ENCODE results near the gene DNM3.

Gene DNM3

DNA sequence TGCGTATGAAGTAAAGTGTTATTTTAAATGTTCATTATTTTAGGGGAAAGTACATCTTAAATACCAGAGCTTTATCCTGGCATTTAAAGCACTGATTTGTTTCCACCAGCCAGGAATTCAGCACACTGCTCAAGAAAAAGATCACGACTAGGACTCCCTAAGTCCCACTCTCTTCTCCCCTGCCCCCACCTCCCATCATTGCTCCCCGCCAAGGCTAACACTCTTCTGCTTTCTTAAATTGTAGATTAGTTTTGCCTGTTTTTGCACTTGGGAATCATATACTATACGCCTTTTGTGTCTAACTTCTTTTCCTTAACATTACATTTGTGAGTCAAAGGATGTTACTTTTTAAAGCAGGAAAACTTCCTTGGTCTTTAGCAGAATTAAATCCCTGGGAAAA is 541.7 kb downstream of the DNM3 start:
- no peak for DNase-seq

DNA sequence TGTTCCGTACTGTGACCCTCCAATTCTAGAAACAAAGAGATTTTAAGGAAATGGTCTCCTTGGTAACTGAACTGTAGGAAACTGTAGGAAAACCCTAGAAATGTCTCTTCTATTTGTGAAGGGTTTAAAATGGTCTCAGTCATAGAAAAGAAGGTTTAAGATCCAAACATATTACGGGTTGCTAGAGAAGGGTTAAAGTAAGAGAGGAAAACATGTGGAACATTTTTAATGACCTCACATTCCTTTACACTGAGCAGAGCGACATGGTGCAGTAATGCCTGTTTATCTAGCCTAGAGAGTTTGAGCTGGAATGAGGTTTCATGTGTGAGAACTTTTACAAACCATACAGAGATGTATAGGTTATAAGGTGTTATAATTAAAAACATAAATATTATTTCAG is 542.2 kb downstream of the DNM3 start:
- DNase-seq, result no peak

DNA sequence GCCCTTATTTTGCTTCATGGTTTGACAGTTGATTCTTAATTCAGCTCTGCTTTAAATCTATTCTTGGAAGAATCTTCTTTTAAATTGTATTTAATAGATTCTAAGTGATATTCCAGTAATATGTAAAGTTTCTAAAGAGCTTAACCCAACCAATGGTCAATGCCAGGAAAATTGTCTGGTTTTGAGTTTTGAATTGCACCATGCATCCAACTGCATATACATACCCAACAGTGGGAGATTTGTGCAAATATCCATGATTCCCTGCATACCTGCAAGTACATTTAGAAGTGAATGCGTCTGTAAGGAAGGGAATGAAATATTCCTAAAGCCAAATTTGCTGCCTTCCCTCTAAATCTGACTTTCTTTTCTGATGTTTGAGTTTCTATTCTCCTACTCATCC is 543.4 kb downstream of the DNM3 start:
- DNase-seq, result no peak

DNA sequence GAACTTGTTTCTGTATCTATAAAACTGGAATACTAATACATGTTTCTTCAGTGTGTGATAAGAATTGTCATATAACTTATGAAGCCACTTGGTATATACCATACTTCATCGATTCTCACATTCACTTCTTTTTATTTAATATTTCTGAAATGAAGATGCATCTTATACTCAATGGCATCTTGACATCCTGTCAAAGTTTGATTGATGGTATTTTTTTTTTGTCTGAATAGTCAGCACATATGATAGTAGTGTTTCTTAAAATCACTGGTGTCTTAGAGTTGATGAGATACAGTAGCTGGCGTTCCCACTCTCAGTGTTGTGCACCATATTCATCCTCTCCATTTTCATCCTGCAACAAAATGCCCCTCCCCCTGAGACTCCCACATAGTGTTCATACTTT is 544.7 kb downstream of the DNM3 start:
- no peak for DNase-seq

DNA sequence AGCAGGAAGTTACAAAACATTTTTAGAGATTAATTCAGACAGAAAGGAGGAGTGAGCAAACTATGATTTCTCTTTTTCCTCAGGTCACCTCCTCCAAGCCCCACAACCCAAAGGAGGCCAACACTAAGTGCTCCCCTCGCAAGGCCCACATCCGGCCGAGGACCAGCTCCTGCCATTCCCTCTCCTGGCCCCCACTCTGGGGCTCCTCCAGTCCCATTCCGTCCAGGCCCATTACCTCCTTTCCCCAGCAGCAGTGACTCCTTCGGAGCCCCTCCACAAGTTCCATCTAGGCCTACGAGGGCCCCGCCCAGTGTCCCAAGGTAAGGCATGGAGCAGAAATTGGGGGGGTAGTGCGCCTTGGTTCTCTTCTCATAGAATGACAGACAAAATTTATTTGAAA is 547.2 kb downstream of the DNM3 start:
- DNase-seq, result no peak

DNA sequence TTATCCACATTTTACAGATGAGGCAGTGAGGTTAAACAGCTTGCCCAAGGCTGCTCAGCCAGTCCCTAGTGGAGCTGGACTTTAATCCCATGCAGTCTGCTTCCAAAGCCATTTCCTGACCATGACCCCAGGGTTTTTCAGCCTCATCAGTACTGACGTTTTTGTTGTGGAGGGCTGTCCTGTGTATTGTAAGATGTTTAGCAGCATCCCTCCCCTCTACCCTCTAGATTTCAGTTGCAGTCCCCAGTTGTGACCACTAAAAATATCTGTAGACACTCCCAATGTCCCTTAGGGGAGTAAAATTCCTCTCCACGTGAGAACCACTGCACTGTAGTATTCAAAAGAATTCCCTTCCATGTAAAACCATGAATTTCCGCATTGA is 549.0 kb downstream of the DNM3 start:
- DNase-seq, result no peak

DNA sequence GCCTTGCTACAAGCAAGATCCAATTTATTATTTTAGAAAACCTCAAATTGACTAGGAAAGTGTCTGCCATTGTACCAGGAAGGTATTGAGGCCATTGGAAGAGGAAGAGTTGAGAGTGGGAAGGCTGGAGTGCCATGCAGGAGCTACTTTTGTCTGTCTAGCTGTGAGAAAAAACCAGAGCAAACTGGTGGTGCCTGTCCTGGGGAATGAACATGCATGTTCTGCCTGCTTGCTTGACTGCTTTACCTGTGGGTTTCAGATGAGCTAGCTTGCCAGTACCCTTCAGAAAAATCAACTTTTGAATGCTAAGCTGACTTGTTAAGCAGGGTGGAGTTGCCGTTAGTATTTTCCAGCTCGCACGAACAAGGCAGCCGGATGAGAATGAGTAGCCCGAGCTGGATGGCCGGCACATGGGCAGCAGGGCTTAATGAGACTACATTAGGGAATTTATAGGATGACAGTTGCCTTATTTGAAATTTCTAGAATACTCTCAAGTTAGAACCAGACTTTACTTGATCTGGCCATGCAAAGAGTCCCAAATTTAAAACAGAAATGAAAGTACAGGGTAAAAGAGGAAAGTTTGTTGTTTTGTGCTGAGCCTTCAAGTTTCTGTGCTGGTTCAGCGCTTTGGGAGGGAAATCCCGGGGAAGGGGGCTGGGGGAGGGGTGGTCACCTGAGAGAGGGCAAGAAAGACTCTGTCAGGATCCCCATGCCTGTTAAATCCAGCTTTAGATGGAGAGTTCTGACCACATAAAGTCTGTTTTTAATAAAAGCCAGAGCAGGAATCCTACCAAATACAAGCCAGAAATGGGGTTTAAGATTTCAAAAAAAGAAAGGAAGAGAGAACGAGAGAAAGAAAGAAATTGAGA is 549.6 kb downstream of the DNM3 start:
- no peak for DNase-seq

DNA sequence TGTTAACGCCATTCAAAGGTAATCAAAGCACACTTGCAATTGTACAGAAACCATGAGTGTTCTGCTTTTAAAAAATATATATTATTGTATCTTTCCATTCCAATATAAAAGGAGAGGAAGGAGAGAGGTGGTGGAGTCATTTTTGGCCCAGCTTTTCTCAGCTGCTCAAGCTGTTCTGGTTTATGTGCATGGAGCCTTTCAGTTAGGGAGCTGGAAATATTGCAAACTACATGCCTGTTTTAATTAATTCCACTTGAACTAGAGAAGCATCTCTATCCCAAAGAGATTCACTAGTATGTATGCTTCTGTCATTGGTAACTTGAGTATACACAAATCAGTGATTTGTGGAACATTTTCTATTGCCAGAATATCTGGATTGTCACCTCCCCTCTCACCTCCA is 550.7 kb downstream of the DNM3 start:
- DNase-seq, result no peak

DNA sequence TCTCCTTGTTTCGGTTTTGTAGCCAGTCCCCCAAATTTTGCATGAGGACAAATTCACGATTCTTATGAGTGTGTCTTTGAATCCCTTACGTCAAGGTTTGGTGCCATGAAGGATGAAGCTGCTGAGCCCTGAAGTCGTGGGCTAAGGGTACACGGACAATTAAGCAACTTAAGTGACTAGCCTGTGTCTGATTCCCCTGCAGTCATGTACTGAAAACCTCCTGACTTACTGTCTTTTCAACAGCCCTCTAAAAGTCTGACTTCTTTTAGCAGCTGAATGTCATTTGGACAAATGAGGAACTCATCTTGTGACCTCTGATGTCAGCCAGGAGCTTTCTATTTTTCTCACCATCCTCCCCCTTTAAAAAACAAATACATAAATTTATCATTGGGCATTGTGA is 552.1 kb downstream of the DNM3 start:
- DNase-seq, result no peak

DNA sequence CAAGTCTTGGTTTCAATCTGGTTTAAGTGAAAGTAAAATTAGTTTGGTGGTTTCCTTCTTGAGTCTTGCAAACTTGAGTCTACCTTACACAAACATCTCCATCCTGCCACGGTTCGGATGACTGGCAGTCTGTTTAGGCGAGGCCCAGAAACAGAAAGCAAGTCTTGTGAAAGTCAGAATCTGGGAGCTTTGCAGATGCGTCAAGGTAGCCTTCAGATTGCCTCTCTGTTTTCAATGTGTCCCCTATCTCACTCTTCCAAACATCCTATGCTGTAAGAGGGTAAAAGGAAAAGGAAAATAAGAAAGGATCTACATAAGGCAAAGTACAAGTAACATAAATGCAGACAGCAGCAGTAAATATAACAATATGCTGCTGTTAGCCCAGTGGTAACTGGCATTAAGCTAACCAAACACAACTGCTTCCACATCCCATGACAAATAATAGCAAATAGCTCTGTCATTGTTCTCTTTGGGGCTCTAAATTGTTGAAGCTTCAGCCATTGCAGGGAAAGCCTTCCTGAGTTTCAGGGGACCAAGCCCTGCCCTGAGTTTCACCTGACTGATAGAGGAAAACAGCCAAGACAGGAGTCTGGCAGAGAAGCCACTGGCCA is 552.9 kb downstream of the DNM3 start:
- no peak for DNase-seq

DNA sequence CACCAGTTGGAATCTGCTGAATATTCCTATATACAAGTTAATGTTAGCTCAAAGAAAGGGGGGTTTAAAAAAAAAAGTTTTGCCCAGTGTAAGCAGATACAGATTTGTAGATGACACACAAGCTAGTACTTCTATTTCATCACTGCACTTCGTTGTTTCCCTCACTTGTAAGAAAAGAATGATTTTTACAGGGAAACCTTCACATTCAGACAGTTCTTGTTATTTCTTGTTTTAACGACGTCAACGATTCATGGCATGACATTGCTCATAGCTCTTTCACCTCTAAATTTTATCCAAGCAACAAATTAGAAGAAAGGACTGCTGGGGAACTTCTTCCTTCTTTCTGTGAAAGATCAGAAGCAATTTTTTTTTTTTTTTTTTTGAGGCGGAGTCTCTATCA is 553.5 kb downstream of the DNM3 start:
- DNase-seq, result no peak

DNA sequence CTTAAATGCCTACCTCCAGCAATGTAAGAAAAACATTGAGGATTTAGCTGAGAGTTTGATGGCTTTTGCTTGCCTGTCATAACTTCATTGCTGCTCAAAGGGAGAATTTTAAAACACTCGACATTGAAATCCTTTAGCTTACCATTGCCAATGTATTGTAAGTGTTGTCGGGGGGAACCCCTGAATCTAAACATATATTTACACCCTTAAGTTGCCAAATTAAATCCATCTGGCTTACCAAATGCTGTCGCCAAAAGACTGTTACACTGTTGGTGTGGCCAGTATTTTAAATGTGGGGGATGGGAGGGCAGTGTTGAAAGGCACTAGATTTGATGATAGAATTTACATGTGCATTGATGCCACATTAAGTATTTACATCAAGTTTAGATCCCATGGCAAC is 554.3 kb downstream of the DNM3 start:
- no peak for DNase-seq

DNA sequence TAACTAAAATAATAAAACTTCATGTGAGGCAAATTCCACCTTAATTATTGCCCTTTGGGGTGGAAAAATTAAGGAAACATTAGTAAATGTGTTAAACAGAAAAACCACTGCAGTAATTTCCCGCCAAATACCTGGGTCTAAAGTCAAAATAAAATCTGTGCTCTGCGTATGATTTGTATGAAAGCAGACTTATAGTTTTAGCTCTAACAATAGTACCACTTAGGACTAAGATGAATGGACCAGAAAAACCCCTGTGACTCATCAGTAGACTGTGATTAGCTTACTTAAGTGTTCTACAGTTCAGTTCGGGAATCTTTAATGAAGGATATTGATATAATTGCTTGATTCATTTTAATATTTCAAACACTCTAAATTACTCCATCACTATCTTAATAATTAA is 555.9 kb downstream of the DNM3 start:
- no peak for DNase-seq

DNA sequence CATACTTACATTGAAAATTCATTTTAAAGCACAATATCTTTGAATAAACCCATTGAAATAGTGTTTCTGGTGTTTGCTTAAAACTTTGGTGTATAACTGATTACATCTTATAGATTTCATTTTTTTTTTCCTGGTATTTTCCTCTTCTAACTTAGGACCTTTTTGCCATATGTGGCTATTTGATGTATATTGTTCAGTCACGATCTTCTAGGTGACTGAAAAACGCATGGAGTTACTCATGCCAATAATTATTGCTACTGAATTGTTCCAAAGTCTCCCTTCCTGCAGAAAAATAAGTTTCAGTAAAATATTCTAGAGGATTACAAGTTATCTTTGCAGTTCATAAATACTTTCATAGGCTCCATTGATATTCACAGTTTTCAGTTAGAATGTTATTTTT is 556.3 kb downstream of the DNM3 start:
- DNase-seq, result no peak

DNA sequence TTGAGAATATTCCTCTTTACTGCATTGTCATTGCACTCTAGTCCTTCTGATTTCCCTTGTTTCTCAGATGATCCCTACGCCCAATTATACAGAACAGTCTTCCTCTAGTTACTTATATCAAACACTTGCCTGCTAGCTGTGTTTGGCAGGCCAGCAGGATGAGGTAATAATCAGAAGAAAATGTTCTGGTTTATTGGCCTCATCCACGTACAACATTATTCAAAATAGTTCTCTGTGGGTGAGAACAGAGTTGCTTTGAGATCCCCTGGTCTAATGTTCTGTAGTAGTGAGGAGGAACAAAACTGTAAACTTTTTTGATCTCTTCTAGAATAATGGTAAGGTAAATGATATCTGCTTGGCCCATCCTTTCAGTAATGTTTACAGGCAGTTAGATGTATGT is 556.9 kb downstream of the DNM3 start:
- no peak for DNase-seq

DNA sequence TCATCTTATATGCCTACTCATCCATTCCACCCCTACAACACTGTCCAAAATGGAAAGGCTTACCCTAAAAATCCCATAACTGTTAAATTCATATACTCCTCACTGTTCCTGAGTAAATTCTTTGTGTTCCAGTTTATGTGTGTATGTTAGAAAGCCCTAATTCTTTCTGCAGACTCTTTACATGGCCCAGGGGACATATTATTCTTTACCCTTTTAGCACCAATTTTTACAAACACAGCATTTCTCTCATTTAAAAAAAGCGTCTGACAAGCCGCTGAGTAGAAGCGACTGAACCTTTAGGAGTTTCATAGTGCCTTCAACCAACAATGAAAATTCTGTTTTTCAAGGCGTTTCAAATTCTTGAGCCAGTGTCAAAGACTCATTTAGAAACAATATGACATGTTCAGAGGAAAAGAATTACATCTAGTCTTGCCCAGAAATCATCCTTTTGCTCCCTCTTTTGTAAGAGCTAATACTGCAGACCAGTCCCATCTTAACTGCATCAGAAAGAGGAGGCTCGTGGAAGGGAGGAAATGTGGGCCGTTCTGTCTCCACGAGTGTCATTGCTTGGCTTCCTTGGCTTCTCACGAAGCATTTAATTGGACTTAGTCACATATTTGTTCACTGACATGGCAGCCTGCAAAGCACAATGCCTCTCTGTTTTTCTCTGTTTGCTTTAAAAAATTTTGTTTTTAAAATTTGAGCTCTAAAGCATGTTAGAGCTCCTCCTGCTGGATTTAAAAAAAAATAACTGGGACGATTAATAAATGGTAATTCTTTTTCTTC is 557.9 kb downstream of the DNM3 start:
- no peak for DNase-seq

DNA sequence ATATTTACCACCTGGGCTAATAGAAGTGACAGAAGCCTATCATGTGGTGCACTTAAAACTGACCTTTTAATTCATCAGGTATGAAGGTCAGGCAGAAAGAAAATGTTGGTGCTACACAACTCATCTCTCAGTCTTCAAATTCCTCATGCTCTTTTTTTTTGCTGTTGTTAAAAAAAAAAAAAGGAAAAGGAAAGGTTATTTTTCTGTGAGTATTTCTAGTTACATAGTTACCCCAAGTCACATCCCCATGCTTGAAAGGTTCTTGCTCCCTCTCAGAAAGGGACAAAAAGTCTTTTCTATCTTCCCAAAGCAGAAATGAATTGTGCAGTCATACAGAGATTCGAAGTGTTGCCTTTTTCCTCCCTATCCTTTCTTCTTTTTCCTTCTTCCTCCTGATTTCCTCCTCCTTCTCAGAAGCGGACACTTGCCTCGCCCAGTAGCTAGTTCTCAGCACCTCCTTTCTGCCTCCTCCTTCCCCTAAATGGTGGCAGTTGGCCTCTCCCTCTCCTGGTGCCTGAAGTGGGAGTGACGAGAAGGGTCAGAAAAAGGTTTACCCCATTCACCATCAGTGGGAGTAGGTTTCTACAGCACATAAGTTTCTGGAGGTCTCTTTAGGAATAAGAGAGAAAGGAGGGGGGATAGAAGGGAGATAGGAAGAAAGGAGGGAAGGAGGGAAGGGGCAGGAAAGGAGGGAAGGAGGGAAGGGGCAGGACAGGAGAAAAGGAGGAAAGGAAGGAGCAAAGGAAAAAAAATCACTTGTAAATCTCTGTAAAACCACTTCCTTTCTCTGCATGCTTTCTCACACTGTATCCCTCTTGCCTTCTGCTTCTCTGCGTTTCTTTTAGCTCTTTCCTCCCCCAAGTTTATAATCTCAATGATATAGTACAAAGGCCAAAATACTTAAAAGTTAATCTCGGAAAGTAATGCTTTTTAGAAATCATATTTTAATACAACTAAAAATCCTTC is 558.7 kb downstream of the DNM3 start:
- DNase-seq, result no peak

DNA sequence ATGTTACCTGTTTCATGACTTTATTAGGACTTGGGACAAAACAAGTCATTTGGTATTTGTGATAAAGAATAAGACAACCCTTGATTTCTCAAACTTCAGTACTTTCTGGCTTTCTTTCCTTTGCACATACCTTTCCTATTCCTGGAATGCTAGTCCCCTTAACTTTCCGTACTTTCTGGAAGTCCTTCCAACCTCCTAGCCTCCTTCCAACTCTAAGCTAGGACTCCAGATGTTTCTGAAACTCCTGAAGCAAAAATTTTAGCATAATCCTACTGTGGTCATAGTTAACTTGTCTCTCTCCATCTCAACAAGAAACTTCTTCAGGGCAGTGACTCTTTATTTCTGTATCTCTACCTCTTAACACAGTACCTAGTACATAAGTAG is 559.4 kb downstream of the DNM3 start:
- DNase-seq, result no peak

DNA sequence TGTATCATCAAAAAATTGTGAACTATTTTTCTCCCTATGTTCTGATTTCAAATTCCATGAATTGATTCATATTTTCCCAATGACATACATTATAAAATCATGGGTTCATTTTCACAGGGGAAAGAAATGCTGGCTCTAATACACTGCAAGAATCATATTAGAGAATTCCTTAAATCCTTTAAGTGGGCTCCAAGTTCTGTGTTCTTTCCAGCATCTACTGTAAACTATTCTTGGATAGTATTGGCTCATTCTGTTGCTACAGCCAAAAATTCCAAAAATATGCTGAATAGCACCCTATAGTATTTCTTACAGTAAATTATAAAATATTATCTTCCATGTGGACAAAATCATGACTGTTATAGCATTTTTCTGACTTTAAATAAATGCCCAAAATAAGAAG is 560.2 kb downstream of the DNM3 start:
- no peak for DNase-seq

DNA sequence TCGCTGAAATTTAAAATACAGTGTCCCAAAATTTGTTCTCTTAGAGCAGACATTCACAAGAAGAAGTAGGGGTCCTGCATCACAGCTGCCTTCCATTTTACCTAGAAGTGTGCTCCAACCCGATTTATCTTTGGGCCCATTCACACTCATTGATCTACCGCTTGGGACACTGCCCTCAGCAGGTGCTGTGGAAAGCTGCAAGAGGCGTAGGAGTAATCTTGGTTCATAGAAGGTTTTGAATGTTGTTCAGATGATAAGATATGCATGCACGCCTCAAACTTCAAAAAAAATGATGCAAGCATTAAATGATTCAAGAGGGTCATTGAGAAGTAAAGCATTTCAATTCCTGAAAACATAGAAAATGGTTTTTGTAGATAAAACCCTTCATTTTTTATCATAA is 560.6 kb downstream of the DNM3 start:
- no peak for DNase-seq

DNA sequence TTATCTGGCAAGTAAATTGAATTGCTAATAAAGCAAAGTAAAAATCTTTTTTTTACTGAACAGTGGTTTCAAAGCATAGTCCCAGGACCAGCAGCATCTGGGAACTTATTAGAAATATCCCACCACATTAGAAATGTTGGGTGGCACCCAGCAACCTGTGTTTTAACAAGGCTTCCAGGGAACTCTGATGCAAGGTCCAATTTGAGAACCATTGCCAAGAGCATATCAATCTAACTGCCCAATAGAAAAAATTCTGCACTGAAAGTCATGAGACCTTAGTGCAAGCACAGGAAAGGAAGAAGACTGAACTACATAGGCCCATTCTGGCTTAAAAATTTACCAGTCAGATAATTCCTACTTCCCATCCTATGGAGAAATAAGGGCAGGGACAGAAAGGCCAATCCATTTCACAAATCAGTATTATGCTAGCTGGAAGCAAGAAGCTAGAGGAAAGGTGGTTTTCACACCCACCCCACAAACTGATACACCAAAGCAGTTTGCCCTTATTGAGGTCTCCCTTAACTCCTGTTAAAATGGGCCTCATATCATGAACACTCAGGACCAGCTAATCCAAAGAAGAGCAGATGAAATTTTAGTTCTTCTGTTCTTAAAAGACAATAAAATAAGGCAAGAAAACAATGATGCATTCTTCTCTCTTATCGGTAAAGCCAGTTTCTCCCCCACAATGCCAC is 561.7 kb downstream of the DNM3 start:
- DNase-seq, result no peak

DNA sequence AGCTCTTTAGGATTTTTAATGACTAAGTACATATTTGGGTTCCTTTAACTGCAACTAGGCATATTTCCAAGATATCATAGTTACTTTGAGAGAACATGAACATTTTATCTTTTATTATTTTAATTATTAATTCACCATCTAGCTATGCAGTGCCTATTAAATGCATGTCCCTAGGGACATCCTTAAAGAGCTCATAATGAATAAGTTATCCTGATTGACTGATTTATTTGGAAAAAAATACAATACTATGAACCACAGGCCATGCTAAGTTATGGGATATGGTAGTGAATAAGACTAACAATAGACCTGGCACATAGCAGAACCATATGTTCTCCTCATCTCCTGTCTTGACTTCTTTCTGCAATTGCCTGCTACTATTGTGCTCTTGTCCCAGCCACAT is 562.8 kb downstream of the DNM3 start:
- DNase-seq, result no peak
